Anterior cingulate cortex (tissue), 58 donors: Measurements from ENCODE around the gene OTOF.

ENCODE experiments used
- DNase-seq, 58 donors: peaks; one replicate each; lab custom pipeline; 2025; lab: John Stamatoyannopoulos, UW

OTOF gene

DNA sequence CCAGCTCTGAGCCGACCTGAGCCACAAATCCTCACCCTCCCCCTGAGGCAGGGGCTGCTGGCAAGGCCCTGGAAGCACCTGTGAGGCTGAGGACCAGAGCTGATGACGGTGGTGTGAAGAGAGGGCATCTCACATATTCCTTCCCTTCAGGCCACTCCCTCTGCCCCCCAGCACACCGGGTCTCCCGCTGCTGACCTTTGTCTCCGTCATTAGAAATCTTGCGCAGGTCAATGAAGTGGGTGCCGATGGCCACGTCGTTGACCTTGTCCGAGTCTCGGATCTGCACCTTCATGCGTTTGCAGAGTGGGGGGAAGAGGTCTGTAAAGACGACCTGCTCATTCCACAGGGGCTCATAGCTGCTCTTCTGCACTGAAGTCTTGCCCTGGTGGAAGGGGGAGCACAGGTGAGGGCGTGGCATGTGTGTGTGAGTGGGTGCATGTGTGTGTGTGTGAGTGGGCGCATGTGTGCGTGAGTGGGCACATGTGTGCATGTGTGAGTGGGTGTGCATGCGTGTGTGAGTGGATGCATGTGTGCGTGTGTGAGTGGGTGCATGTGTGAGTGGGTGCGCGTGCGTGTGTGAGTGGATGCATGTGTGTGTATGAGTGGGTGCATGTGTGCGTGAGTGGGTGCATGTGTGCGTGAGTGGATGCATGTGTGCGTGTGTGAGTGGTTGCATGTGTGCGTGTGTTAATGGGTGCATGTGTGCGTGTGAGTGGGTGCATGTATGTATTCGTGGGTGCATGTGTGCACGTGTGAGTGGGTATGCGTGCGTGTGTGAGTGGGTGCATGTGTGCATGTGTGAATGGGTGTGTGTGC, 4.5 kb upstream of the OTOF start:
- no peak for DNase-seq

DNA sequence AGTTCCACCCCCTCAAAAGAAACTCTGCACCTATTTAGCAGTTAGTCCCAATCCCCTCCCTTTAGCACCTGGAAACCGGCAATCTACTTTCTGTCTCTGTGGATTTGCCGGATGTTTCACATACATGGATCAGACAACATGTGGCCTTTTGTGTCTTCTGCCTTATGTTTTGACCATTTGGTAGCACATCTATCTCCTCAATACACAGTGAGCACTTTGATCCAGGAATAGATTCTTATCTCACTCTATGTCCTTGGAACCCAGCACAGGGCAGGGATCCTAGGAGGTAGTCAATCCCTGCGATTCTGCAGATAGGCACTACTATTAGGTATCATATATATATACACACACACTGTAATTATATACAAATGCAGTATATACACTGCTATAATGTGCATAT, 3.8 kb upstream of the OTOF start:
- DNase-seq, result no peak

GRCh38 chr2:26480566-26481423, 2.9 kb upstream of the OTOF start:
- DNase-seq, result peak in 1 of 58 donors; percentile 12

GRCh38 chr2:26479789-26480565, 2.1 kb upstream of the OTOF start:
- no peak for DNase-seq

DNA sequence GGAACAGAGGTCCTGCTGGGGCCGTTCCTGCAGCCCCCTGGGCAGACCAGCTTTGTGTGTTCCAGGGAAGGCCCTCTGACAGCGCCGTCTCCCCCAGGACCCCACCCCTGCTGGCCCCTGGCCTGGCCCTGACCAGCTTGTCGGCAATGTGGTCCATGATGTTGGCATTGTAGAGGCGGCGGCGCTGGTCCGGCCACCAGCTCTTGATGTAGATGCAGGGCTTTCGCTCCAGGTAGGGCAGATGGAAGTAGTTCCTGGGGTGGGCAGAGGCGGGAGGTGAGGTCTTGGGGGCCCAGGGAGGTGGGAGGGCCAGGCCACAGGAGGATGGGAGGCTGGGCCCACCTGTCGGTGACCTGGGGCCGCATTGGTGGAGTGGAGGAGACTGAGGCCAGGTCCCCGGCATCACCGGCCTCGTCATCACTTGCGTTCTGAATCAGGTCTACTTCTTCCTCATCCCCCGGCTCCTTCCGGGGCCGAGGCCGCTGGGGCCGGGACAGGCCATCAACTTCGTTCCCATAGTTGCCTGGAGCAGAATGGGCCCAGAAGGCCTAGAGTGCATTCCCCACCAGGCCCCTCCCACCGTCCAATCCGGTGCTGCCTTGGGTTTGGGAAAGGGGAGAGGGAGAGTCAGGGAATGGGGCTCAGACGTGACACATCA, 1.3 kb upstream of the OTOF start:
- no peak for DNase-seq

- DNase-seq, result no peak
Measured at GRCh38 chr2:26478366-26478765, 442 bp upstream of the OTOF start.

DNA sequence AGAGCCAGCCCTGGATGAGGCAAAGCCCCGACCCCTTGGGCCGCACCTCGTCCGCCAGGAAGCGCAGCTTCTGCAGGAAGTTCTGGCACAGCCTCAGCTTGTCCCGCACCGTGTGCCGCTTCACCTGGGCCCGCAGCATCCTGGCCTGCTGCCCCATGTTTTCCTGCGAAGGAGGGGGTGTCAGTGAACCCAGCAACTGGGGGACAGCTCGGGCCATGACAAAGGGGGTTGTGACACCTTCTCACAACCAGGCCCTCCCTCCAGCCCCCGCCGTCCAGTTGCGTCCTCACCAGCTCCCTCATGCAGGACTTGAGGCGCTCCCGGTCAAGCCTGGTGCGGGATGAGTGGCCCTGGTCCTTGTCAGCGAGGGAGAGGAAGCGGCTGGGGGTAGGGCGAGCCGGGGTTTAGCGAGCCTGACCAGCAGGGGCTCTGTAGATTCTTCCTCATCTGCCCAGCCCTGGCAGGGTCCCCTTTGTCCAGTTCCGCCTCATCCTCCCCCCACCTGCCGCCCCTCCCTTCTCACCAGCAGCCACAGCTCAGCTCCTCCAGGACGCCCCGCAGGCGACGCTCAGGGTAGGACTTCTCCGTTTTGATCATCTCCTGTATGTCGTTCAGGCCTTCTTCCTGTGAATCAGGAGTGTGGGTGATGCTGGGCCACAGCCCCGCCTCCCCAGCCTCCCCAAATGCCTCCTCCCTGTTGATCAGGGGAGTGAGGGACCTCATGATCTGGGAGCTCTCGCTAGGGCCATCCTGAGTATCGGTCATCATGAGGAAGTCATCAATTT, 606 bp downstream of the OTOF start:
- DNase-seq, result no peak

GRCh38 chr2:26475832-26476501, 2.0 kb downstream of the OTOF start:
- DNase-seq, result peak in 1 of 58 donors; percentile 3

- no peak for DNase-seq
Measured at GRCh38 chr2:26475037-26475436, 2.9 kb downstream of the OTOF start.

- no peak for DNase-seq
Measured at GRCh38 chr2:26474261-26474785, 3.6 kb downstream of the OTOF start.

GRCh38 chr2:26473796-26474195, 4.1 kb downstream of the OTOF start:
- DNase-seq, result no peak

- DNase-seq, result no peak
Measured at GRCh38 chr2:26472821-26473655, 4.9 kb downstream of the OTOF start.

DNA sequence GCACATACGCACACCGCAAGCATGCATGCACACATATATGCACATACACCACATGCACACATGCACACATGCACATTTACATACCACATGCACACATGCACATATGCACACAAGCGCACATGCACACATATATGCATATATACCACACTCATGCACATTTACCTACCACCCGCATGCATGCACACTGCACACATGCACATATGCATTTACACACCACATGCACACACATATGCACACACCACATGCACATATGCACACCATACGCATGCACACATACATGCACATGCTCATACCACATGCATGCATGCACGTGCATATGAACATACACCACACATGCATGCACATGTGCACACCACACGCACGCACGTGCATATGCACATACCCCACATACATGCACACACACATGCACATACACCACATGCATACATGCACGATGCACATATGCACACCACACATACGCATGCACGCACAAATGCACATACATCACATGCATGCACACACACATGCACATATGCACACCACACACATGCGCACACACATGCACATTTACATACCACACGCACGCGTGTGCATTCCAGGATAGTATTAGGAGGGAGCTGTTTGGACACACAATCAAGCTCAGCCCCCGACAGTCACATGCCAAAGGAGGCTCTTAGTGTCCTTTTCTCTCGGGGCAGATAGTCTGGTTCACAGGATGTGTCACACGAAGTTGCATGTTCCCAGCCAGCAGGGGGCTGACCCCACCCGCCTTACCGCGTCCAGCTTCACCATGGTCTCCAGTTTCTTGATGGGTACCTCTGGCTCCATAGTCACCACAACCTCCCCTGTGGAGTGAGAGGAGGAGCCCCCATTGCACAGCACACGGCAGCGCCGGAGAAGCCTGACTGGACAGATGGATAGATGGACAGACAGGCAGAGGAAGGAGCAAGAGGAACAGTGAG, 5.9 kb downstream of the OTOF start:
- no peak for DNase-seq

GRCh38 chr2:26471289-26471688, 6.6 kb downstream of the OTOF start:
- no peak for DNase-seq

DNA sequence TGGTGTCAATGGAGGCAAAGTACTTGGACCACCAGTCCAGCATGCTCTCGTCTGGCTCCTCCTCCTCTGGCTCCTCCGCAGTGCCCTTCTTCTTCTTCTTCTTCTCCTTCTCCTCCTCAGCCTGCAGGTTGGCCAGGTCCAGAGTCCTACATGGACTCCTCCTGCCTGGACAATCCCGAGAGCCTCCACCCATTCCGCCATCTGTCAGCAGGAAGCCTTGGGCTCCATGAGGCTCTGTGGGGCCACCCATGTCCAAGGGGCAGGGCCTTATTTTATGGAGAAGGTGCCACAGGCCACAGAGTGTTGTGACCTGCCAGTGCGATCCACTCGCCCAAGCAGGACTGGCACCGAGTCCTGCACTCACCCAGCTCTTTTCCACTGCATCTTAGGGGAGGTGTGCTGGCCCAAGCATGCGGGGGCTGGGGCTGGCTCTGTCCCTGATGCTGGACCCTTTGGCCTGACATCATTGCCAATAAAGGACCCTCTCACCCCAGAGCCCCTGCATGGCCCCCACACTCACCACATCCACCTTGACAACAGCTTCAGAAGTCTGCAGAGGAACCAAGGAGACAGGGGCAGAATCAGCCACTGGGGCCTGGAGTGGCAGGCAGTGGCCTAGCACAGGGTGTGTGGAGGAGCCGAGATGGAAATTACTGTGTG, 7.2 kb downstream of the OTOF start:
- no peak for DNase-seq

DNA sequence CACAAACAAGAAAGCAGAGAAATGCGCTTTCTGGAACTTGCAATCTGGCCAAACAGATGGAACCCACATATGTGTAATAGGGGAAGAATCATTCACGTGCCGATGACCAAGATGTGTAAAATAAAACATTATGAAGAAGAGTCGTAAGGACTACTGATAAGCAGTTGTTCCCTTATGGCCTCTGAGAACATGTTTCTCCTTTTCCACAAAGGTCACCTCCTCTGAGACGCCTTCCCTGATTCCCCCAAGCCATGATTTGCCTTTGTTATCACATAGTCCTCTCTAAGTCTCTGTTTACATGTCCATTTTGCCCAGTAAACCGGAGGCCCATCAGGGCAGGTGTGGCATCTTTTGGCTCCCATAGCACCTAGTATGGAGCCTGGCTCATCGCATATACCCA, 8.0 kb downstream of the OTOF start:
- no peak for DNase-seq
